Body of pancreas (tissue), 4 donors: ENCODE data around the gene BMERB1. TPM values are rescaled to one million over a fixed set of nuclear protein-coding genes. Genes with fewer than 3 reads are reported as not detected.
"Not testable (repeated sequence)": the region's sequence is repeated elsewhere in the genome, so short reads cannot be mapped to it uniquely, and the experiment has no call there.

Experiments
- ATAC-seq: fragments of 150-250 bp; one replicate; pipeline ENCODE4 v1.9.1; 2016
- DNase-seq, 4 donors: peaks; one replicate each; pipeline ENCODE4 v3.0.0-alpha.2; 2019
- H3K27ac ChIP-seq, 4 donors: fragments of 200-600 bp; sonication (generic); 1 replicate in 3 of 4; 2 replicates in 1 of 4; pipeline versions ENCODE4 v1.5.1 to v1.6.1; 2016 to 2019; ENCODE audit warnings: mild to moderate bottlenecking in 1 of 4, mixed read lengths in 1 of 4, moderate library complexity in 1 of 4
- H3K27me3 ChIP-seq, 2 donors: fragments of 200-600 bp; sonication (generic); one replicate each; pipeline ENCODE4 v1.6.0; 2016; ENCODE audit warnings: mild to moderate bottlenecking in 1 of 2
- H3K36me3 ChIP-seq, 2 donors: fragments of 200-600 bp; sonication (generic); replicated peaks in 1 of 2; 2 replicates each; pipeline ENCODE4 v1.5.1; 2016; ENCODE audit warnings: low read depth in 2 of 2; ENCODE audit not compliant: insufficient read depth in 1 of 2
- H3K4me1 ChIP-seq: fragments of 200-600 bp; sonication (generic); one replicate; pipeline ENCODE4 v1.6.0; 2016
- H3K4me3 ChIP-seq, 2 donors: fragments of 200-600 bp; sonication (generic); 1 replicate in 1 of 2; 2 replicates in 1 of 2; pipeline ENCODE4 v1.5.1; 2016 to 2019
- H3K9me3 ChIP-seq, 3 donors: fragments of 200-600 bp; sonication (generic); 1 replicate in 2 of 3; 2 replicates in 1 of 3; pipeline ENCODE4 v1.5.1; 2016
- POLR2A ChIP-seq, 3 donors: fragments of 450-650 bp; IDR thresholded peaks; one replicate each; pipeline ENCODE4 v1.6.1; 2016; ENCODE audit warnings: antibody characterized with exemption in 3 of 3, mild to moderate bottlenecking in 2 of 3
- WGBS, 2 donors: methylation state at CpG; one replicate each; pipeline ENCODE4 v1.1.5; 2017; 5-methylcytosine and 5-hydroxymethylcytosine counted together
- intact Hi-C: fragments of 100-400 bp; cut with DNase I; formaldehyde crosslinking; loops from one replicate; pipeline ENCODE4 v1.15.1; 2023
- total RNA-seq, 2 donors: library from RNA; depleted of rRNA; stranded (reverse); fragments of >200 nt; gene quantifications; one replicate each; pipeline ENCODE4 v1.1.0, GENCODE V29; 2016
- TF ChIP-seq, protein P1 (sequence below), 7 experiments: fragments of 450-650 bp in 4 of 7; fragments of 200-600 bp in 3 of 7; sonication (generic) in 3 of 7; IDR thresholded peaks; one replicate each; pipeline ENCODE4 v1.5.1; 2016 to 2019; ENCODE audit warnings: antibody characterized with exemption in 7 of 7

The BMERB1 gene
- total RNA-seq, 2 donors from 2014 or later = 8.9 to 22.3 TPM

DNA sequence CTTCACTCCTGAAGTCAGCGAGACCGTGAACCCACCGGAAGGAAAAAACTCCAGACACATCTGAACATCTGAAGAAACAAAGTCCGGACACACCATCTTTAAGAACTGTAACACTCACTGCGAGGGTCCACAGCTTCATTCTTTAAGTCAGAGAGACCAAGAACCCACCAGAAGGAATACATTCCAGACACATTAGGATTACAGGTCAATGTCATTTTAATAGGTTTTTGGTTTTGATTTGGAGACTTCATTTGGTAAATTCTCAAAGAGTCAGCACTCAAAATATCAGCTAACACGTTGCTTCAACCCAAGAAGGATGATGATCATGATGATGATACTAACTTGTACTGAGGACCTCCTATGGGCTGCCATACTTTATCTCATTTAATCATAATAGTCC is 7.6 kb upstream of the BMERB1 start:
- no peak overlapping the region for H3K4me3 ChIP-seq
- DNase-seq (no peak), ATAC-seq (no peak)
- H3K27ac ChIP-seq = no peak overlapping the region
- TF ChIP-seq POLR2A (IDR thresholded peaks at IDR 0.05) = no peak
- TF ChIP-seq, protein P1, sequence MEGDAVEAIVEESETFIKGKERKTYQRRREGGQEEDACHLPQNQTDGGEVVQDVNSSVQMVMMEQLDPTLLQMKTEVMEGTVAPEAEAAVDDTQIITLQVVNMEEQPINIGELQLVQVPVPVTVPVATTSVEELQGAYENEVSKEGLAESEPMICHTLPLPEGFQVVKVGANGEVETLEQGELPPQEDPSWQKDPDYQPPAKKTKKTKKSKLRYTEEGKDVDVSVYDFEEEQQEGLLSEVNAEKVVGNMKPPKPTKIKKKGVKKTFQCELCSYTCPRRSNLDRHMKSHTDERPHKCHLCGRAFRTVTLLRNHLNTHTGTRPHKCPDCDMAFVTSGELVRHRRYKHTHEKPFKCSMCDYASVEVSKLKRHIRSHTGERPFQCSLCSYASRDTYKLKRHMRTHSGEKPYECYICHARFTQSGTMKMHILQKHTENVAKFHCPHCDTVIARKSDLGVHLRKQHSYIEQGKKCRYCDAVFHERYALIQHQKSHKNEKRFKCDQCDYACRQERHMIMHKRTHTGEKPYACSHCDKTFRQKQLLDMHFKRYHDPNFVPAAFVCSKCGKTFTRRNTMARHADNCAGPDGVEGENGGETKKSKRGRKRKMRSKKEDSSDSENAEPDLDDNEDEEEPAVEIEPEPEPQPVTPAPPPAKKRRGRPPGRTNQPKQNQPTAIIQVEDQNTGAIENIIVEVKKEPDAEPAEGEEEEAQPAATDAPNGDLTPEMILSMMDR (IDR thresholded peaks at IDR 0.05) = no peak
- intact Hi-C loops = no loop called here
- H3K9me3 ChIP-seq = no peaks in the 10 kb centered on the region
- peaks cover 16% of the 10 kb centered on the region for H3K4me1 ChIP-seq
- WGBS, 2 donors = 69 to 77% methylated on average over 6 of the region's 6 CpGs
- H3K27me3 ChIP-seq = no peaks in the 10 kb centered on the region
- H3K36me3 ChIP-seq = no peaks in the 10 kb centered on the region

DNA sequence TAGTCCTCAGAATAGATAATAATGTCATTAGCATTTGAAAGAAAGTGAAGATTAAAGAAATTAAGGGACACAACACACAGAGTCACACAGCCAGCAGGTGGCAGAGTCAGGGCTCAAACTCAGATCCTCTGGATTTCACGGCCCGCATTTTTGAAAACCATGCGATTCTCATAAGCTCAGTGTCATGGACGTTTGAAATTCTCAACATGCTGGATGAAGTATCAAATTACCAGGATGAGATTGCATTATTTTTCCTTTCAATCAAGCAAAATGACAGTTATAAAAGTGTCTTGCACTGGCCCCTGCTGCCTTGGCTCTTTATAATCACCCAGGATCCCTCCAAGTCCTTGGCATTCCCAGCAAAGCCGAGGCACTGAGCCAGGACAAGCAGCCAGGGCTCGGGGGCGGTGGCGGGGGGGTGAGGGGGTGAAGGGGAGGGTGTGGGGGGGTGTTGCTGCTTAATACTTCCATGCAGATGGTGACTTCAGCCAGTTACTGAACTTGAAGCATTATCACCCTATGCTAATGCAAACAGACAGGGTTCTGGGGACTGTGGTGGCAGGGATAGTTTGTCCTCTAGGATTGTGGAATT is 6.6 kb upstream of the BMERB1 start:
- peak; percentile 91 for ATAC-seq
- Histone ChIP-seq H3K9me3 (no peaks in the 10 kb centered on the region), H3K36me3 (no peaks in the 10 kb centered on the region), H3K4me1 (peaks cover 6% of the 10 kb centered on the region), H3K4me3 (no peak overlapping the region), H3K27ac (peak overlapping the region in 3 of 4 donors; percentile 31 to 61 (median 36)), H3K27me3 (no peaks in the 10 kb centered on the region)
- DNase-seq = peak; percentile 82 to 87 (median 84)
- no peak for TF ChIP-seq POLR2A (IDR thresholded peaks at IDR 0.05)
- TF ChIP-seq, protein P1 (IDR thresholded peaks at IDR 0.05) = peak; percentile 40 to 85 (median 76)
- intact Hi-C loops = no loop called here
- 2 to 4% methylated on average over 7 to 8 of the region's 8 CpGs for WGBS, 2 donors

DNA sequence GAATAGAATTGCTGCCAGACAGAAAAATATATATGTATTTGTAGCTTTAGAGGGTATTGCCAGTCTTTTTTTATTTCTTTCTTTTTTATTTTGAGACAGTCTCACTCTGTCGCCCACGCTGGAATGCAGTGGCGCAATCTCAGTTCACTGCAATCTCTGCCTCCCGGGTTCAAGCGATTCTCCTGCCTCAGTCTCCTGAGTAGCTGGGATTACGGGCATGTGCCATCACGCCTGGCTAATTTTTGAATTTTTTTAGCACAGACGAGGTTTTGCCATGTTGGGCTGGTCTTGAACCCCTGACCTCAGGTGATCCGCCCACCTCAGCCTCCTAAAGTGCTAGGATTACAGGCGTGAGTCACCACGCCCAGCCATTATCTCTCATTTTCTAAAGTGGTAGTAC is 3.5 kb upstream of the BMERB1 start:
- H3K36me3 ChIP-seq, intact Hi-C loops, H3K27me3 ChIP-seq, H3K27ac ChIP-seq, H3K4me3 ChIP-seq, DNase-seq, H3K9me3 ChIP-seq, ATAC-seq: not testable (repeated sequence)
- WGBS, 2 donors = 84 to 94% methylated on average over 11 of the region's 11 CpGs
- peaks cover 13% of the 10 kb centered on the region for H3K4me1 ChIP-seq

DNA sequence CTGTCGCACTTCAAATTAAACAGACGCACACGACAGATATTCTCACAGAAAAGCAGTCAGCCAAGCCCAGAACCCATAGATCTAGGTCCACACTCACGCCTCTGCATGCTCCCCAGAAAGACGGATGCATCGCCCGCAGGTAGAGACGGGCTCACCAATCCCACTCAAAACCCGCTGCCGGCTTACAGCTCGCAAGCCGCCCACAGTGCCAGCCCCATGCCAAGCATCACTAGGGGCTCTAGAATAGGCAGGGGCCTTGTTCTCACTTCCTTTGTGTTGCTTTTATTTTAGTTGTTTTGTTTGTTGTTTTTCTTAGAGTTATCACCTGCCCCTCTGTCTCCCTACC is 336 bp upstream of the BMERB1 start:
- WGBS, 2 donors = 28 to 35% methylated on average over 11 to 12 of the region's 12 CpGs
- Histone ChIP-seq H3K9me3 (no peaks in the 10 kb centered on the region), H3K4me3 (peak overlapping the region in 1 of 2 donors; percentile 70), H3K27ac (no peak overlapping the region), H3K36me3 (no peaks in the 10 kb centered on the region), H3K4me1 (peaks cover 7% of the 10 kb centered on the region), H3K27me3 (no peaks in the 10 kb centered on the region)
- intact Hi-C loops = no loop called here
- DNase-seq = no peak
- peak; percentile 4 for ATAC-seq
- no peak for TF ChIP-seq POLR2A (IDR thresholded peaks at IDR 0.05)
- TF ChIP-seq, protein P1 (IDR thresholded peaks at IDR 0.05) = no peak

DNA sequence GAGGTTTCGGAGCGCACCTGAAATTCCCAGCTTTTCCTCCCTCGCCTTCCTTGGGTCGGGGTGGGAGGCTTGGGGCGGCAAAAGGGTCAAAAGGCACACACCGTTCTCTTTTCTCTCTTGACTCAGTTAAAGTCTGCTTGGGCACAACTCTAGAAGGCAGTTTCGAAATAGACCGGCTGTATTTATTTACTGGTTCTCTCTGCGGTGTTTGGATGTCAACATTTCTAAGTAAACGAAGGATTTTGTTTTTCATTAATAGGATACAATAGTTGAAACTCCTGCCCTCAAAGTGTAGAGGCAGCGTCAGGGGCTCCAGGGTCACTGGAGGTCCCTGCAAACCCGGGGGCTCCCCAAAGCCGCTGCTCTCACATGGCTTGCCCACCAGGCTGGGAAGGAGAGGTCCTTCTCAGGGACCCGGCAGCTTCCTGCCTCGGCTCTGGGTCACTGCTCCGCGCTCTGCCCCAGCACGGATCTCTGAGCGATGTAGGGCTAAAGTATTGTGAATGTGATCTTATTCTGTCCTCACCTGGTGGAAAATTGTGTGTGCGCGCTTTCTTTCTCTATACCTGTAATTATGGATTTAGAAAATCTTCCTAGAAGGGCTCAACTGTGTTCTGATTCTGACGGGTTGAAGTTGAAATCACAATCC is 952 bp downstream of the BMERB1 start:
- Histone ChIP-seq H3K4me3 (peak overlapping the region; percentile 70 to 78), H3K27ac (peak overlapping the region in 3 of 4 donors; percentile 41 to 65 (median 44)), H3K36me3 (no peaks in the 10 kb centered on the region), H3K9me3 (no peaks in the 10 kb centered on the region), H3K27me3 (no peaks in the 10 kb centered on the region), H3K4me1 (peaks cover 20% of the 10 kb centered on the region)
- peak; percentile 13 to 36 (median 23) for DNase-seq
- WGBS, 2 donors = 4 to 7% methylated on average over 20 to 22 of the region's 22 CpGs
- TF ChIP-seq POLR2A (IDR thresholded peaks at IDR 0.05) = no peak
- TF ChIP-seq, protein P1 (IDR thresholded peaks at IDR 0.05) = peak in 1 of 7 experiments; percentile 7
- intact Hi-C loops = loop anchor here (5.0 kb wide), 1 partner anchor 112 kb away; no protein-coding TSS in a partner anchor
- ATAC-seq = peak; percentile 41
